ENCODE results near the gene STK24. TPM values are rescaled to one million over a fixed set of nuclear protein-coding genes. Genes with fewer than 3 reads are reported as not detected.

The STK24 gene
- total RNA-seq, 1 experiment from 2014 or later: 133 TPM

DNA sequence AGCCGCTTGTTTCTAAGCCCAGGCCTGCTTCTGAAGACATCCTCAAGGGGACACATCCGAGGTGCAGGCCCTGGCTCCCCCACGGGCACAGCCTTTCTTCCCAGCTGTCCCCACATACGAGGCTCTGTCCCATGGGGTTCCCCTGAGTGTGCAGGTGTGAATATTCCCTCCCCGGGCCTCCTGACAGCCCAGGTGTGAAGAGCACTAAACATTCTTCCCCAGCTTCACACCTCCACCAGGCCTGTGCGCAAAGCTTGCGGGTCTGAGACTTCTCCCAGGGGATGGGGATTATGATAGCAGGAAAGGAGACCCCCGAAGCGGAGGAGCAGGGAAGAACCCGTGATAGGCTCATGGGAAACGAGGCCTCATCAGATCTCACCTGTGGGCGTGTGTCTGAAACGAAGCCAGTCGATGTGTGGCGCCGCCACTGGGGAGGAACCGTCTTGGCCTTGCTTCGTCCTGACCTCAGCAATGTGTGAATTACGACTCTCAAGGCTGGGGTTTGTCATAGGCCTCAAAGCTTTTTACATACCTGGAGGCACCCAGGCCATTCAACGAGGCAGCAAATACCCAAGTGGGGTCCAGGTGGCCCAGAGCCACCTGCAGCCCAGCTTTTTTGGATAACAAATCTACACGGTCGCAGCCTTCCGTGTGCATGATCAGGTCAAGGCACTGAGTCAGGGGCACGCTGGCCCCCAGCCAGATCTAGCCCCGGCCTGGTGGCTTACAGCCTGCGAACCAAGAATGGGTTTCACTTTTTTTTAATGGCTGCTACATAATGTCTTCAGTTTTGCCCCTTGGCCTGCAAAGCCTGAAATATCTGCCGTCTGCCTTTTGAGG, 134.3 kb downstream of the STK24 start:
- Histone ChIP-seq H3K4me3 (no peak overlapping the region), H3K36me3 (peaks cover 50% of the 10 kb centered on the region), H3K4me1 (replicated peaks) (peaks cover 11% of the 10 kb centered on the region), H3K27me3 (replicated peaks) (no peaks in the 10 kb centered on the region), H3K27ac (no peak overlapping the region), H3K9me3 (replicated peaks) (no peaks in the 10 kb centered on the region)
- DNase-seq (ENCODE audit: low read depth in 1 of 2, low spot score in 2 of 2): no peak

DNA sequence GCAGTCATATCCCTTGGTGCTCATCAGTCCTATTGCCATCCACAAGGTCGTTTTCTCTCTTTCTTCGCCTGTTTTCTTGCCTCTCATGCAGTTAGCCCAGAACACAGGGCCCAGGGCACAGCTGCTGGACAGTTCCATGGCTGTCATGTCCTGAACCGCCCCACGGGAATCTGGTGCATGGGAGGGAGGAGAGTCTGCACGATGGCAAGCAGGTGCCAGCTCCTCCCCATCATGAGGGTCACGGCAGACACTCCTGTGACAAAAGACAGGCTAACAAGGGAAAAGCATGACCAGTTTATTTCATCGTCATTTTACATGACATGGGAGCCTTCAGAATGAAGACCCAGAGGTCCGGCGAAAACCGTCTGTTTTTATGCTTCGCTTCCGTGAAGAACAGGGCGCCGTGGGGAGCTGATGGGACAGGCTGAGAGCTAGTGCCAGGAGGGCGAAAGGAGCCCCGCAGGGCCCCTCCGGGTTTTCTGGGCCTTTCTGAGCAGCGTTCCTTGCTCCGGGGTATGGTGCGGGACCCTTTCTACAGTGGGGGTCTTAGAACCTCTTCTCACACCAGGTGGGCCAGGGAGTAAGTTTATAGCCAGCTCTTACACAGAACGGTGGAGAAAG, 135.7 kb downstream of the STK24 start:
- peaks cover 37% of the 10 kb centered on the region for H3K36me3 ChIP-seq

DNA sequence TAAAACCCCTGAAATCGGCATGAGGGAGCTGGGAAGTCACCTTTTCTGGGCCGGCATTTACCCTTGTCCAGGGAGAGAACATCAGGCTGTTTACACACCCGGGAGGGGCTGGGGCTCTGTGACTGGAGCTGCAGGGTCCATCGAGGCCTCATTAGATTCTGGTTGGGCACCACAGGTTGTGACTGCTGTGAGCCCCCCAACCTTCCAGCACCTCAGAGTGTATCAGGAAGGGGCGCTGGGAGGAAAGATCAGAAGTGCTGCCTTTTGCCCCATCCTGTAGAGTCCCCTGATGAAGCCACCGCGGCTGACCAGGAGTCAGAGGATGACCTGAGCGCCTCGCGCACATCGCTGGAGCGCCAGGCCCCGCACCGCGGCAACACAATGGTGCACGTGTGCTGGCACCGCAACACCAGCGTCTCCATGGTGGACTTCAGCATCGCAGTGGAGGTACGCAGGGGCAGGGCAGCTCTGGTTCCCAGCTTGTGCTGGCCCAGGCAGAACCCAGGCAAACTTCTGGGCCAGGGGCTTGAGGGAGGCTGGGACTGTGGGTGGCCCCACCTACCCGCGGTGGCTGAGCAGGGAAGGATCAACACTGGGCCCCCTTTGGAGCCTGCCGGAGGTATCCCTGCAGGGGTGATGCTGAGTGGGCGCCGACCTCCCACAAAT, 136.4 kb downstream of the STK24 start:
- Histone ChIP-seq H3K4me1 (replicated peaks) (peaks cover 8% of the 10 kb centered on the region), H3K27ac (no peak overlapping the region), H3K27me3 (replicated peaks) (no peaks in the 10 kb centered on the region), H3K4me3 (no peak overlapping the region), H3K36me3 (peaks cover 31% of the 10 kb centered on the region), H3K9me3 (replicated peaks) (no peaks in the 10 kb centered on the region)
- no peak for DNase-seq (ENCODE audit: low read depth in 1 of 2, low spot score in 2 of 2)

More for the DNA sequence above, 135.7 kb downstream of the STK24 start:
- no peaks in the 10 kb centered on the region for H3K9me3 ChIP-seq (replicated peaks)
- H3K27me3 ChIP-seq (replicated peaks): no peaks in the 10 kb centered on the region
- no peak overlapping the region for H3K4me3 ChIP-seq
- DNase-seq (ENCODE audit: low read depth in 1 of 2, low spot score in 2 of 2): no peak
- H3K27ac ChIP-seq: no peak overlapping the region
- H3K4me1 ChIP-seq (replicated peaks): peaks cover 11% of the 10 kb centered on the region

DNA sequence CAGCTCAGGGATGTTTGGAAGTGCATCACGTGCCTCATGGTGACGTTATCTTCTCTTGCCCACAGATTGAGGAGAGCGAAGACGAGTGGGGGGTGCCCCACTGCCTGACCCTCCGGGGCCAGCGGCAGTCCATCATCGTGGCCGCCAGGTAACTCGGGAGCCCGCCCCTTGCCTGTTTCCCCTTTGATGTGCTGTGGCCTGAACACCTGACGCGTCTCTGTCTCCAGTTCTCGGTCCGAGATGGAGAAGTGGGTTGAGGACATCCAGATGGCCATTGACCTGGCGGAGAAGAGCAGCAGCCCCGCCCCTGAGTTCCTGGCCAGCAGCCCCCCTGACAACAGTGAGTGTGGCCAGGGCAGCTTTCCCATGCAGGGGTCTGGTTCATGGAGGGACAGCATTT, 137.0 kb downstream of the STK24 start:
- Histone ChIP-seq H3K27ac (no peak overlapping the region), H3K36me3 (peaks cover 29% of the 10 kb centered on the region), H3K4me3 (no peak overlapping the region), H3K4me1 (replicated peaks) (peaks cover 6% of the 10 kb centered on the region; the same call in 1 of the 2 replicates), H3K27me3 (replicated peaks) (no peaks in the 10 kb centered on the region; the same call in 1 of the 2 replicates), H3K9me3 (replicated peaks) (no peaks in the 10 kb centered on the region)
- no peak for DNase-seq (ENCODE audit: low read depth in 1 of 2, low spot score in 2 of 2)

DNA sequence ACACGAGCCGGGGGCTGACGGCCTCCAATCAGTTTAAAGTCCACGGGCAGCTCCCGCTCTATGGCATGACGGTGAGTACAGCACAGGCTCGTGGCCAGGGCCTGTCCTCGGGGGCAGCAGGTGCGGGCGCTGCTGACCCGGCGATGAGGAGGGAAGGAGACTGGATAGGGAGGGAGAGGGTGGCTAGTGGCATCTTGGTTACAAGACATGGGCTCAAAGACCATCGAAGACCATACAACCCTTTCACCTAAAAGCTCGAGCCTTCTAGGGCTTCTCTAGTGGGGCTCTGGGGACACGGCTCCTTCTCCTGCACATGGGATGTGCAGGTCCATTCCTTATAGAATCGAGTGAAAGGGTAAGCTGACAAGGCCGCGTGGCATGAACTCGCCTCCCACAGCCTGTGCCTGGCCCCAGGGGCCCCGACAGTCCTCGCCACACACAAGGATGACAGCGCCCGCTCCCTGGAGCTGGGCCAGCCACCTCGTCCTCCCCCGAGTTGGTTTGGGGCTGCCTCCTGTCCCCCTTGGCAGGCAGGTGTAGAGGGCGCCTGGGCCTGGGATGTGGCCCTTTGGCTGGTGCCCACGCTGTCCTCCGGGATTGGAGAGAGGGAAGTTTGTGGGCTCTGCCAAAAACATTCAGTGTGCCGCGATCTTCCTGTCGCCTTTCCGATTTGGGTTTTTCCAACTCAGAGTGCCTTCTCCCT, 137.6 kb downstream of the STK24 start:
- Histone ChIP-seq H3K4me1 (replicated peaks) (peaks cover 6% of the 10 kb centered on the region; the same call in 1 of the 2 replicates), H3K4me3 (no peak overlapping the region), H3K27me3 (replicated peaks) (no peaks in the 10 kb centered on the region; the same call in 1 of the 2 replicates), H3K9me3 (replicated peaks) (no peaks in the 10 kb centered on the region), H3K36me3 (peaks cover 22% of the 10 kb centered on the region), H3K27ac (no peak overlapping the region)
- DNase-seq (ENCODE audit: low read depth in 1 of 2, low spot score in 2 of 2): no peak

DNA sequence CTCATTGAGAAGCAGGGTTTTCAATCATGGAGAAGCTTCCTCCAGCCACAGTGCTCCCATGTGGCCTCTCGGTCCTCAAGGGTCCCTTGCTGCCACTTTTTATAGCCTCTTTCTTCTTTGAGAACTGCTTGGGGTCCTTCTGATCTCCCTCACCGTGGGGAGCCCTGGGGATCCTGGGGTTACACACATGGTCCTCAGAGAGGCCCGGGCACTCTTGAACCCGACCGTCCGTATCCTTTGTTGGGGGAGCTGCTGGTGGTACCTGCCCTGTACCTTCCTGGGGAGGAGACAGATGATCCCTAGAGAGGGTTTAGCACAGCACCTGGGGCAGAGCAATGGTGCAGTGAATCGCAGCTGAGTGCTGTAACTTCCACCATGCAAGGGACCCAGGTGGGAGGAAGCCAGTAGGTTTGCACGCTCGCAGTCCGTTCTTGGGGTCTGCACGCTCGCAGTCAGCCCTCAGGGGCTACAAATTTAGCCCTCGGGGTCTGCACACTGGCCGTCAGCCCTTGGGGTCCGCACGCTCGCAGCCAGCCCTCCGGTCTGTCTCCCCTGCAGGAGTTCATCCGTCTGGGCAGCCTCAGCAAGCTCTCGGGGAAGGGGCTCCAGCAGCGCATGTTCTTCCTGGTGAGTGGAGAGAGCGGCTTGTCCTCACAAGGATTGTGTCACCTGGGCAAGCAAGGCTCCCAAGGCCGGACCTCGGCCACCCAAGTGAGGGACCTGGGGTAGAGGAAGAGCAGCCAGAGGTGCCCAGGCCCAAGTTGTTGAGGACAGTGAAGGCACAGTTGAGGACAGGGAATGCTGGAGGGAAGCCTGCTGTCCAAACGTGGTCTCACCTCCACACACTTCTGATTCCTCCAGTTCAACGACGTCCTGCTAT, 138.4 kb downstream of the STK24 start:
- peaks cover 20% of the 10 kb centered on the region for H3K36me3 ChIP-seq

DNA sequence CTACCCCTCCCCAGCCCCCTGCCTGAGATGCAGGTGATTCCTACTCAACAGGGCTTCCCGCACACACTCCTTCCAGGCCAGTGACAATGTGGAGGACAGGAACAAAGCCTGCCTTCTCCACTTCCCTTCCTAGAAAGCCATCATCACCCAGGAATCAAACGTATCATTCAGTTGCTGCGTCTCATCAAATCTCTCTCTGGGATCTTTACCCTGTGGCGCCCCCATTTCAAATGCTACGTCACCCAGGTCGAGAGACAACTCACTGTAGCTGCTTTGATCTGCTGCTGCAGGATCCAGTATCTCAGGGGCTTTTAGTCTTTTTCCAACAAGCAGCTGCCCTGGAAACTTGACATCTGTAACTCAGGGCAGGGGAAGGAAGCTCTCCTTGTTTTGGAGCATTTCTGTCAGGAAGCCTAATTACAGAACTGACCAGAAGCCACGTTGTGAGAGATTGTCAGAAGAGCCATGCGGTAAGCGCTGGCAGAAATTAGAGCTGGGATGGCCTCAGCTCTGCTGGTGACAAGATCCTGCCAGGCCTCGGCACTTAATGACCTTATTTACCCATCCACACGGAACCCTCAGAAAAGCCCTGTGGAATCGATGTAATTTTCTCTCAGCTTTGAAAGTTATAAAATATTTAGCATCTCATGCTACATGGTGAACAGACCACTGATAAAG, 140.5 kb downstream of the STK24 start:
- H3K4me3 ChIP-seq: no peak overlapping the region
- no peak for DNase-seq (ENCODE audit: low read depth in 1 of 2, low spot score in 2 of 2)
- H3K27me3 ChIP-seq (replicated peaks): no peaks in the 10 kb centered on the region; the same call in 1 of the 2 replicates
- no peaks in the 10 kb centered on the region for H3K9me3 ChIP-seq (replicated peaks)
- no peak overlapping the region for H3K27ac ChIP-seq
- H3K36me3 ChIP-seq: peaks cover 17% of the 10 kb centered on the region
- no peaks in the 10 kb centered on the region for H3K4me1 ChIP-seq (replicated peaks)

More for the DNA sequence above, 138.4 kb downstream of the STK24 start:
- Histone ChIP-seq H3K9me3 (replicated peaks) (no peaks in the 10 kb centered on the region), H3K27ac (no peak overlapping the region), H3K4me1 (replicated peaks) (peaks cover 5% of the 10 kb centered on the region; the same call in 1 of the 2 replicates), H3K4me3 (no peak overlapping the region), H3K27me3 (replicated peaks) (no peaks in the 10 kb centered on the region; the same call in 1 of the 2 replicates)
- DNase-seq (ENCODE audit: low read depth in 1 of 2, low spot score in 2 of 2): no peak

DNA sequence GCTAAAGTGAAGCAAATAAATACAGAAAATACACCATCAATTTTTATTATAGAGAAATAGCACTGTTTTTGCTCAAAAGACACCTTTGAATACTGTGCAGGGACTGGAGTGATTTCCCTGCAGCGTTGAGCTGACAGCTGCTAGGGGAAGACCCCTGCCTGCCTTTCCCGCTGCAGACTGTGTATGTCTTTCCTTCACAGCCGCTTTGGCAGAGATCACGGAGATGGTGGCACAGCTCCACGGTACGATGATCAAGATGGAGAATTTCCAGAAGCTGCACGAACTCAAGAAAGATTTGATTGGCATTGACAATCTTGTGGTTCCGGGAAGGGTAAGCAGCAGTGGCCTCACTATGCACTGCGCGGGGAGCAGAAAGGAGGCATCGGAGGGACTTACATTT, 141.5 kb downstream of the STK24 start:
- Histone ChIP-seq H3K9me3 (replicated peaks) (no peaks in the 10 kb centered on the region), H3K4me3 (no peak overlapping the region), H3K27ac (no peak overlapping the region), H3K27me3 (replicated peaks) (no peaks in the 10 kb centered on the region; the same call in 1 of the 2 replicates), H3K4me1 (replicated peaks) (no peaks in the 10 kb centered on the region), H3K36me3 (peaks cover 10% of the 10 kb centered on the region)
- DNase-seq (ENCODE audit: low read depth in 1 of 2, low spot score in 2 of 2): no peak

DNA sequence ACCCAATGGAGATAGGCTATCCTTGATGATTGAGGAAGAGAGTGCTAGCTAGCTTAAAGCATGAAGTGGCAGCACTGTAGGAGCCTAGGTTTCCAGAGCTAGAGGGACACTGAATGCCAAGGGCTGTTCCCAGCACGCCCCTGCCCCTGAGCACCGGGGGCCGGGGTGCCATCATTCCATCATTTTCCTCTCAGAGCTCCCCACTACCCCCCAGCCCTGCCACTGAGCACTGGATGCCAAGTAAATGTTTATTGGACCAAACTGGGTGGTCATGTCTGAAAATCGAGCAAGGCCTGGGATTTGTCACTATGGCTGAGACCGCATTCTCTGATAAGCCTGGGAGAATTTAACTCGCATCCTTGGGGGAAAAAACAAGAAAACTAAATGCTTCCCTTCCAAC, 142.8 kb downstream of the STK24 start:
- no peaks in the 10 kb centered on the region; the same call in 1 of the 2 replicates for H3K27me3 ChIP-seq (replicated peaks)
- H3K4me3 ChIP-seq: no peak overlapping the region
- DNase-seq (ENCODE audit: low read depth in 1 of 2, low spot score in 2 of 2): no peak
- no peaks in the 10 kb centered on the region for H3K4me1 ChIP-seq (replicated peaks)
- H3K9me3 ChIP-seq (replicated peaks): no peaks in the 10 kb centered on the region
- no peak overlapping the region for H3K27ac ChIP-seq
- peaks cover 1% of the 10 kb centered on the region; the same call in 1 of the 2 replicates for H3K36me3 ChIP-seq

DNA sequence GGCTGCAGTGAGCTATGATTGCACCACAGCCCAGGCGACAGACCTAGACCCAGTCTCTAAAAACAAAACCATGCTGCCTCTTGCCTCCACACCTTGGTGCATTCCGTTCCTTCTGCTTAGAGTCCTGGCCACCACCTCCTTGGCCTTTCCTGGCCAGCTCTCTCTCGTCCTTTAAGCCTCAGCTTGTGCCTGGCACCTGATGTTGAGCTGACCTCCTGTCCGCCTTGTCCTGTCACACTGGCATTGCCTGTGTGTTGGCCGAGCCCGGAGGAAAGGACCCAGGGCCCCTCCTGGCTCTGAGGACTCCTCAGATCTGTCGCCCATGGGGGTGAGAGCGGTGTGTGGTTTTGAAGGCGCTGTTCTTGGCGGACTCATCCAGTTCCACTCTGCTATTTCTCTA, 143.3 kb downstream of the STK24 start:
- no peaks in the 10 kb centered on the region for H3K4me1 ChIP-seq (replicated peaks)
- H3K27me3 ChIP-seq (replicated peaks): no peaks in the 10 kb centered on the region; the same call in 1 of the 2 replicates
- peaks cover 2% of the 10 kb centered on the region; the same call in 1 of the 2 replicates for H3K36me3 ChIP-seq
- no peak for DNase-seq (ENCODE audit: low read depth in 1 of 2, low spot score in 2 of 2)
- H3K27ac ChIP-seq: no peak overlapping the region
- no peaks in the 10 kb centered on the region for H3K9me3 ChIP-seq (replicated peaks)
- H3K4me3 ChIP-seq: no peak overlapping the region

DNA sequence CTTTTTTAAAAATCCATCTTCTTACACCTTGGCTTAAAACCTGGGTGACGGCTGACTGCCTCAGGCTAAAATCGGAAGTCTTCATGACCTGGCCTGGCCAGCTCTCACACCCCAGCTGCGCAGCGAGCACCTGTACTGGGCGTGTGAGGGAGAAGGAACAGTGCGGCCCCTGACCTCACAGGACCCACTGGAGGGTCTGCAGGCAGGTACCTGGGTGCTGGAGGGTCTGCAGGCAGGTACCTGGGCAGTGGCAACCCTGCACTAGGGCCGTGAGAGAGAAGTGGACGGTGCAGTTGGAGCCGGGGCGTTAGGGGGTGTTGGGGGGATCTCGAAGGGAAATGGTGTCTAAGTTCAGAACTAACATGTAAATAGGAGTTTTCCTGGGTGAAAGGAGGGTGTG, 144.3 kb downstream of the STK24 start:
- Histone ChIP-seq H3K27ac (no peak overlapping the region), H3K4me3 (no peak overlapping the region), H3K36me3 (peaks cover 9% of the 10 kb centered on the region; the same call in 1 of the 2 replicates), H3K4me1 (replicated peaks) (no peaks in the 10 kb centered on the region), H3K27me3 (replicated peaks) (no peaks in the 10 kb centered on the region; the same call in 1 of the 2 replicates), H3K9me3 (replicated peaks) (no peaks in the 10 kb centered on the region)
- no peak for DNase-seq (ENCODE audit: low read depth in 1 of 2, low spot score in 2 of 2)

All from SJSA1 (cell line).